ENCODE data around the gene SMARCAL1. TPM values are rescaled to one million over a fixed set of nuclear protein-coding genes. Genes with fewer than 3 reads are reported as not detected.

The SMARCAL1 gene
- polyA plus RNA-seq, 1 donor from 2014 or later, result 7.5 TPM

GRCh38 chr2:216389570-216389969, 22.7 kb upstream of the SMARCAL1 start:
- Histone ChIP-seq H3K36me3 (ENCODE audit: insufficient read depth, low read length) (no peaks in the 10 kb centered on the region), H3K27ac (ENCODE audit: low read length) (no peak overlapping the region), H3K79me2 (replicated peaks; ENCODE audit: insufficient read depth, low read length) (no peaks in the 10 kb centered on the region), H2AFZ (ENCODE audit: low read depth, low read length) (no peak overlapping the region), H4K20me1 (ENCODE audit: insufficient read depth) (no peaks in the 10 kb centered on the region), H3K4me2 (ENCODE audit: low read length) (no peak overlapping the region), H3K4me3 (ENCODE audit: low read length) (no peak overlapping the region), H3F3A (ENCODE audit: insufficient read depth, low read length, poor library complexity, severe bottlenecking) (no peaks in the 10 kb centered on the region), H3K9me2 (ENCODE audit: insufficient read depth, low read length) (no peaks in the 10 kb centered on the region), H3K9me3 (ENCODE audit: low read length) (no peaks in the 10 kb centered on the region), H3K27me3 (ENCODE audit: insufficient read depth, low read depth, low read length) (no peaks in the 10 kb centered on the region), H3K9ac (ENCODE audit: low read length) (no peak overlapping the region)
- no peak for TF ChIP-seq CTCF (IDR thresholded peaks at IDR 0.05; ENCODE audit: poor library complexity, severe bottlenecking)
- no peak for TF ChIP-seq EZH2 (IDR thresholded peaks at IDR 0.05; ENCODE audit: borderline replicate concordance, insufficient read depth, low read length, poor library complexity, severe bottlenecking)
- no peak for TF ChIP-seq EP300 (conservative IDR thresholded peaks at IDR 0.05; ENCODE audit: poor library complexity, severe bottlenecking)
- TF ChIP-seq MXI1 (conservative IDR thresholded peaks at IDR 0.05; ENCODE audit: poor library complexity, severe bottlenecking), result no peak
- no peak for TF ChIP-seq RAD21 (conservative IDR thresholded peaks at IDR 0.05)
- TF ChIP-seq SMC3 (conservative IDR thresholded peaks at IDR 0.05; ENCODE audit: poor library complexity), result no peak
- no peak for TF ChIP-seq POLR2AphosphoS5 (IDR thresholded peaks at IDR 0.05)
- no peak for TF ChIP-seq TAF1 (IDR thresholded peaks at IDR 0.05; ENCODE audit: low read depth)
- TF ChIP-seq, protein P1, sequence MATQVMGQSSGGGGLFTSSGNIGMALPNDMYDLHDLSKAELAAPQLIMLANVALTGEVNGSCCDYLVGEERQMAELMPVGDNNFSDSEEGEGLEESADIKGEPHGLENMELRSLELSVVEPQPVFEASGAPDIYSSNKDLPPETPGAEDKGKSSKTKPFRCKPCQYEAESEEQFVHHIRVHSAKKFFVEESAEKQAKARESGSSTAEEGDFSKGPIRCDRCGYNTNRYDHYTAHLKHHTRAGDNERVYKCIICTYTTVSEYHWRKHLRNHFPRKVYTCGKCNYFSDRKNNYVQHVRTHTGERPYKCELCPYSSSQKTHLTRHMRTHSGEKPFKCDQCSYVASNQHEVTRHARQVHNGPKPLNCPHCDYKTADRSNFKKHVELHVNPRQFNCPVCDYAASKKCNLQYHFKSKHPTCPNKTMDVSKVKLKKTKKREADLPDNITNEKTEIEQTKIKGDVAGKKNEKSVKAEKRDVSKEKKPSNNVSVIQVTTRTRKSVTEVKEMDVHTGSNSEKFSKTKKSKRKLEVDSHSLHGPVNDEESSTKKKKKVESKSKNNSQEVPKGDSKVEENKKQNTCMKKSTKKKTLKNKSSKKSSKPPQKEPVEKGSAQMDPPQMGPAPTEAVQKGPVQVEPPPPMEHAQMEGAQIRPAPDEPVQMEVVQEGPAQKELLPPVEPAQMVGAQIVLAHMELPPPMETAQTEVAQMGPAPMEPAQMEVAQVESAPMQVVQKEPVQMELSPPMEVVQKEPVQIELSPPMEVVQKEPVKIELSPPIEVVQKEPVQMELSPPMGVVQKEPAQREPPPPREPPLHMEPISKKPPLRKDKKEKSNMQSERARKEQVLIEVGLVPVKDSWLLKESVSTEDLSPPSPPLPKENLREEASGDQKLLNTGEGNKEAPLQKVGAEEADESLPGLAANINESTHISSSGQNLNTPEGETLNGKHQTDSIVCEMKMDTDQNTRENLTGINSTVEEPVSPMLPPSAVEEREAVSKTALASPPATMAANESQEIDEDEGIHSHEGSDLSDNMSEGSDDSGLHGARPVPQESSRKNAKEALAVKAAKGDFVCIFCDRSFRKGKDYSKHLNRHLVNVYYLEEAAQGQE (IDR thresholded peaks at IDR 0.05; ENCODE audit: borderline replicate concordance), result no peak

GRCh38 chr2:216391401-216391800, 20.9 kb upstream of the SMARCAL1 start:
- Histone ChIP-seq H3K27me3 (ENCODE audit: insufficient read depth, low read depth, low read length) (no peaks in the 10 kb centered on the region), H3K36me3 (ENCODE audit: insufficient read depth, low read length) (no peaks in the 10 kb centered on the region), H3K27ac (ENCODE audit: low read length) (no peak overlapping the region), H3F3A (ENCODE audit: insufficient read depth, low read length, poor library complexity, severe bottlenecking) (no peaks in the 10 kb centered on the region), H3K9ac (ENCODE audit: low read length) (no peak overlapping the region), H3K4me3 (ENCODE audit: low read length) (no peak overlapping the region), H3K9me3 (ENCODE audit: low read length) (no peaks in the 10 kb centered on the region), H4K20me1 (ENCODE audit: insufficient read depth) (no peaks in the 10 kb centered on the region), H2AFZ (ENCODE audit: low read depth, low read length) (no peak overlapping the region), H3K4me2 (ENCODE audit: low read length) (no peak overlapping the region), H3K9me2 (ENCODE audit: insufficient read depth, low read length) (no peaks in the 10 kb centered on the region), H3K79me2 (replicated peaks; ENCODE audit: insufficient read depth, low read length) (no peaks in the 10 kb centered on the region)
- TF ChIP-seq TAF1 (IDR thresholded peaks at IDR 0.05; ENCODE audit: low read depth) (no peak), POLR2AphosphoS5 (IDR thresholded peaks at IDR 0.05) (no peak), EZH2 (IDR thresholded peaks at IDR 0.05; ENCODE audit: borderline replicate concordance, insufficient read depth, low read length, poor library complexity, severe bottlenecking) (no peak), CTCF (IDR thresholded peaks at IDR 0.05; ENCODE audit: poor library complexity, severe bottlenecking) (no peak), MXI1 (conservative IDR thresholded peaks at IDR 0.05; ENCODE audit: poor library complexity, severe bottlenecking) (no peak), RAD21 (conservative IDR thresholded peaks at IDR 0.05) (no peak), SMC3 (conservative IDR thresholded peaks at IDR 0.05; ENCODE audit: poor library complexity) (no peak), EP300 (conservative IDR thresholded peaks at IDR 0.05; ENCODE audit: poor library complexity, severe bottlenecking) (no peak)
- TF ChIP-seq, protein P1 (IDR thresholded peaks at IDR 0.05; ENCODE audit: borderline replicate concordance), result no peak

Measured in neural cell (in vitro differentiated cells).